Gastrocnemius medialis (tissue), 4 donors: ENCODE data around the gene SLX9.

Experiments used
- POLR2A ChIP-seq, 2 donors: fragments of 450-650 bp; IDR thresholded peaks; one replicate each; pipeline ENCODE4 v1.6.1; 2017; ENCODE audit warnings: antibody characterized with exemption in 2 of 2, mild to moderate bottlenecking in 2 of 2, moderate library complexity in 2 of 2
- TF ChIP-seq, protein P1 (sequence below), 5 experiments: fragments of 450-650 bp in 3 of 5; fragments of 200-600 bp in 2 of 5; sonication (generic) in 2 of 5; IDR thresholded peaks in 4 of 5; conservative IDR thresholded peaks in 1 of 5; 1 replicate in 4 of 5; 2 replicates in 1 of 5; pipeline ENCODE4 v1.5.1; 2016 to 2019; ENCODE audit warnings: antibody characterized with exemption in 5 of 5, mild to moderate bottlenecking in 3 of 5, moderate library complexity in 3 of 5

DNA sequence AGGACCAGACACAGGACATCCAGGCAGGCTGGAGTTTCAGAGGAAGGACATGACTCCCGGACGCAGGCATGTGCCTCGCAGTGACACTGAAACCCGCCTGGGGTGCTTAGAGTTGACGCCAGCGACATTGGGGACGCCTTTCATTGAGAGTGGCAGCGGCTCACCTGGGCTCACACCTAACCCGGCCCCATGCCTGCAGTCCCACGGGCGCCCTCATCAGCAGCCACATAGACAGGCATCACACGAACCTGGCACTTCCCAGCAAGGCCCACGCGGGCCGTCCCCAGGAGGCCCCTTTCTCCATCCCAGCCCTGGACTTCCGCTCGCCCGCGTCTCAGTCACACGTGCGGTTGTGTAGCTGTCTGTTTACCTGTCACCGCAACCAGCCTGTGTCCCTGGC is 36.1 kb upstream of the SLX9 start:
- no peak for TF ChIP-seq POLR2A (IDR thresholded peaks at IDR 0.05)
- TF ChIP-seq, protein P1, sequence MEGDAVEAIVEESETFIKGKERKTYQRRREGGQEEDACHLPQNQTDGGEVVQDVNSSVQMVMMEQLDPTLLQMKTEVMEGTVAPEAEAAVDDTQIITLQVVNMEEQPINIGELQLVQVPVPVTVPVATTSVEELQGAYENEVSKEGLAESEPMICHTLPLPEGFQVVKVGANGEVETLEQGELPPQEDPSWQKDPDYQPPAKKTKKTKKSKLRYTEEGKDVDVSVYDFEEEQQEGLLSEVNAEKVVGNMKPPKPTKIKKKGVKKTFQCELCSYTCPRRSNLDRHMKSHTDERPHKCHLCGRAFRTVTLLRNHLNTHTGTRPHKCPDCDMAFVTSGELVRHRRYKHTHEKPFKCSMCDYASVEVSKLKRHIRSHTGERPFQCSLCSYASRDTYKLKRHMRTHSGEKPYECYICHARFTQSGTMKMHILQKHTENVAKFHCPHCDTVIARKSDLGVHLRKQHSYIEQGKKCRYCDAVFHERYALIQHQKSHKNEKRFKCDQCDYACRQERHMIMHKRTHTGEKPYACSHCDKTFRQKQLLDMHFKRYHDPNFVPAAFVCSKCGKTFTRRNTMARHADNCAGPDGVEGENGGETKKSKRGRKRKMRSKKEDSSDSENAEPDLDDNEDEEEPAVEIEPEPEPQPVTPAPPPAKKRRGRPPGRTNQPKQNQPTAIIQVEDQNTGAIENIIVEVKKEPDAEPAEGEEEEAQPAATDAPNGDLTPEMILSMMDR (IDR thresholded peaks at IDR 0.05 in 4 of 5, conservative IDR thresholded peaks at IDR 0.05 in 1 of 5), result no peak
